Endometrial microvascular endothelial cells (primary cell): ENCODE data around the gene CNOT3. TPM values are rescaled to one million over a fixed set of nuclear protein-coding genes. Genes with fewer than 3 reads are reported as not detected.

ENCODE experiments used
- in situ Hi-C: cut with HindIII; loops from 2 replicates; pipeline ENCODE4 v1.10.0; 2017; ENCODE audit warnings: low sequenced_read_pairs, low pct_unique_long_range_greater_than_20kb; ENCODE audit errors: inconsistent ontology term
- total RNA-seq: library from RNA; depleted of rRNA; stranded (reverse); fragments of >200 nt; gene quantifications from one replicate; pipeline ENCODE4 v1.2.3, GENCODE V29; 2015; ENCODE audit errors: inconsistent ontology term

The CNOT3 gene
- total RNA-seq, 1 donor from 2014 or later: 20.3 TPM

DNA sequence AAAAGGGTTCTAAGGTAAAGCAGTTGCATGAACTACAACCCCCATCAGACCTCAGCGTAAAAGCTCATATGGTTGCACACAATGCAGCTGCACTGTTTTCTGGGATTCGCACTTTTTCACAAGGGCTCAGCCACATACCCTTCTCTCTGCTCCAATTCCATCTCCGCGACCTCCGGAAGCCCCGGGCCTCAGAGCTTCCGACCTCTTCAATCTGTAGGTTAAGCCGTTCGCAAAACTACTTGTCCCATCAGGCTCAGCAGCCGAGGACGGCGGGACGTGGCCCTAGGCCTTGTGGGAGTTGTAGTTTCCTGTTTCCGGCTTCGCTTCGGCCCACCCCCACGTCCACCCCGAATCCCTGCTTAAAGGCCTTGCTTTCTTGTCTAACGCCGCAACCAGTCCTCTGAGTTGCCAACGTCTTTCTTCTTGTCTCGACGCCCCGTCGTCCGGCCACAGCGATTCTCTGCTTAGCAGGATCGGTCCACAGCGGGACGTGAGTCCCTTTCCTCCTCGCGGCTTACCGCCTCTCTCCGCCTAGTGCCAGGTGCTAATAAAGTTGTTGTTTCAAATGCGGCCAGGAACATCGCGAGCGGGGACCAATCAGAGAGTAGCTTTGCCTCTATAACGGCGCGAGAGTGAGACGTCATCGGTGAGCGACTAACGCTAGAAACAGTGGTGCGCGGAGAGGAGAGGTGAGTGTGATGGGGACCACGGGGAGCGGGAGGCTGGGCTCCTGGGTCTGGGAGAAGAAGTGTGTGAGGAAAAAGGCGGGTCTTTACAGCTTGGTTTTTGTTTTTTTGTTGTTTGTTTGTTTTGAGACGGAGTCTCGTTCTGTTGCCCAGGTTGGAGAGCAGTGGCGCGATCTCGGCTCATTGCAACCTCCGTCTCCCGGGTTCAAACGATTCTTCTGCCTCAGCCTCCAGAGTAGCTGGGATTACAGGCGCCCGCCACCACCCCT lies 22.2 kb upstream of the CNOT3 start, which contains the start of the genes PRPF31 and TFPT:
PRPF31 (plus strand) TSS at position 646 of the 955 bp plus-strand sequence. CDS start 2,525 bp downstream, outside the sequence.
TFPT (minus strand) TSS at position 549 of the 955 bp plus-strand sequence; CDS start at position 161, 388 bp downstream.
- in situ Hi-C loops: no loop called here

DNA sequence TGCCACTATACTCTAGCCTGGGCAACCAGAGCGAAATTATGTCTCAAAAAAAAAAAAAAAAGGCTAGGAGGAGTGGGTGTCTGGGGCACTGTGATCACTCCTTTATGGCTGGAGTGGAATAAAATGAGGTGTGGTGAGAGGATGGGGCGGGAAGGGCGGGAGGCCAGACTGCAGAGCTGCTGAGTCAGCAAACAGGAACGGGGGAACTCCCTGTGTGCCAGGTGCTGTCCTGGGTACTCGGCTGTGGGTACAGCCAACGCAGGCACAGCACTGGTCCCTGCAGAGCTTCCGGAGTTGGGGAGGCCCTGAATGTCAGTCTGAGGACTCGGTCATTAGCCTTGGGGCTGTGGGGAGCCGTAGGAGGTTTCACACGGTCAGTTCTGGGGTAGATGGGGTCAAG lies 16.3 kb upstream of the CNOT3 start:
- in situ Hi-C loops: no loop called here

DNA sequence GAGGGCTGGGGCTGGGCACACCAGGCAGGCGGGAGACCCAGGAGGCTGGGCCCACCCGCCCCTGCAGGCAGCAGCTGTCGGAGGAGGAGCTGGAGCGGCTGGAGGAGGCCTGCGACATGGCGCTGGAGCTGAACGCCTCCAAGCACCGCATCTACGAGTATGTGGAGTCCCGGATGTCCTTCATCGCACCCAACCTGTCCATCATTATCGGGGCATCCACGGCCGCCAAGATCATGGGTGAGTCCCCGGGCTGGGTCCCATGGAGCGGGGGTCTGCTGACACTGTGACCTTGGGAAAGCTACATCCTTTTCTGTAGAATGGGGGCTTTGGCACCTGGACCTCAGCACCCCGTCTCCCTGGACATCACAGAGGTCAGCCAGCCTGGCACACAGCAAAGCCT lies 13.9 kb upstream of the CNOT3 start:
- in situ Hi-C loops: no loop called here

DNA sequence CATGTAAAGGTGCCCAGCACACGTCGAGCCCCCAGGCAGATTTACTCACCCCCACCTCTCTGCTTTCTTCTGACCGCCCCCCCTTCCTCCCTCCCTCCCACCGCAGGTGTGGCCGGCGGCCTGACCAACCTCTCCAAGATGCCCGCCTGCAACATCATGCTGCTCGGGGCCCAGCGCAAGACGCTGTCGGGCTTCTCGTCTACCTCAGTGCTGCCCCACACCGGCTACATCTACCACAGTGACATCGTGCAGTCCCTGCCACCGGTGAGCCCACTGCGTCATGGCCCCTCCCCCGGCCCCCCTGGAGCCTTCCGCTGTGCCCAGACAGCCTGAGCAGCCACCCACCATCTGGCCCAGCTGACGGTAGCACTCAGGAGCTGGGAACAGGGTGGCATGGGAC lies 13.2 kb upstream of the CNOT3 start:
- in situ Hi-C loops: no loop called here

DNA sequence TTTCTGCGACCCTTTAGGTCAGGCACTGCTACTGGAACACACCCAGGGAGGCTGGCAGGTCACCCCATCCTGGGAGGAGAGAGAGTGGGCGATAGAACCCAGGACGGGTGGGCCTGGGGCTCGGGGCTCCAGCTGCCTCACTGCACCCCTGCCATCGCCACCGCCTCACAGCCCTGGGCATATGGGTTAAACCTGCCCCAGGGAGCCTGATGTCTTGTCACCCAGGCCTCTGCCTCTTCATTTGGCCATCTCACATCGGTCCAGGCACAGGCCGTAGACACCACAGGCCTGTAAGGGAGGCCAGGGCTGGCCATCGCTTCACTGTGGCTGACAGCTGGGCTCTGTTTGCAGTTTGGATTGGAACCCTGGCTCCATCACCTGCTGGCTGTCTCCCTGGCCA lies 11.8 kb upstream of the CNOT3 start:
- in situ Hi-C loops: no loop called here

DNA sequence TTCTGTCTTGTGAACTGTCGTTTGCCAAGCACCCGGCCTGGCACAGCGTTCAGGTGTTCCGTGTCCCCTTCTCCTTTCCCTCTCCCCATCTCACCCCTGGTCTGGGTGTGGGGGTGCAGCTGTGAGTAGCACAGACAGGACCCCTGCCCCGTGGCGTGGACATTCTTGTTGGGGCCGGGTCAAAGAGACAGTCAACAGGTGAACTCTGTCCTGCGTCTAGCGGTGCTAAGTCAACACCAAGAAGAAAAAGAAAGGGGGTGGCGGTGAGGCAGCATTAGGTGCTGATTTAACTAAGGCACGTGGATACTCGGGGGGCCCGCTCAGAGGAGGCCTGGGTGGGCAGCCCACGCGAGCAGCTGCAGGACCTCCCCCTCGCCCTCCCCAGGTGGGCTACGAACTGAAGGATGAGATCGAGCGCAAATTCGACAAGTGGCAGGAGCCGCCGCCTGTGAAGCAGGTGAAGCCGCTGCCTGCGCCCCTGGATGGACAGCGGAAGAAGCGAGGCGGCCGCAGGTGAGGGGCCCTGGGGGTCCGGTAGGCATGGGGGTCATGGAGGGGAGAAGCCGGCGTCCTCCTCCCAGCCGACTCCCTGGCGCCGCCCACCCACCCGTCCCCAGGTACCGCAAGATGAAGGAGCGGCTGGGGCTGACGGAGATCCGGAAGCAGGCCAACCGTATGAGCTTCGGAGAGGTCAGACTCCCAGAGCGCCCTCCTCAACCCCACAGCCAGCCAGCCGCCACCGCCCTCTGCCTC lies 9.7 kb upstream of the CNOT3 start:
- in situ Hi-C loops: no loop called here

DNA sequence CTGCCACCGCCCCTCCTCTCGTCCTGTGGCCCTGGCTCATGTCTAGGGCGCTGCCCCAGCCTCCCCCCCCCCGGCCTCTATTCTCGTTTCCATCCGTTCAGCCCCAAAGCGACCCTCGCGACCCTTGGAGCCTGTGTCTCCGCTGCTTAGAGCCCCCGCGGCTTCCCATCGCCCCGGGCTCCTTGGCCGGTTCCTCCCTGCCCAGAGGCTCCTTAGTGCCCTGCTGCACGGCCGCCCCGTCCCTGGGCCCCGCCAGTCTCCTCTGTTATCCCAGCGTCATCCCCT lies 9.2 kb upstream of the CNOT3 start:
- in situ Hi-C loops: no loop called here

DNA sequence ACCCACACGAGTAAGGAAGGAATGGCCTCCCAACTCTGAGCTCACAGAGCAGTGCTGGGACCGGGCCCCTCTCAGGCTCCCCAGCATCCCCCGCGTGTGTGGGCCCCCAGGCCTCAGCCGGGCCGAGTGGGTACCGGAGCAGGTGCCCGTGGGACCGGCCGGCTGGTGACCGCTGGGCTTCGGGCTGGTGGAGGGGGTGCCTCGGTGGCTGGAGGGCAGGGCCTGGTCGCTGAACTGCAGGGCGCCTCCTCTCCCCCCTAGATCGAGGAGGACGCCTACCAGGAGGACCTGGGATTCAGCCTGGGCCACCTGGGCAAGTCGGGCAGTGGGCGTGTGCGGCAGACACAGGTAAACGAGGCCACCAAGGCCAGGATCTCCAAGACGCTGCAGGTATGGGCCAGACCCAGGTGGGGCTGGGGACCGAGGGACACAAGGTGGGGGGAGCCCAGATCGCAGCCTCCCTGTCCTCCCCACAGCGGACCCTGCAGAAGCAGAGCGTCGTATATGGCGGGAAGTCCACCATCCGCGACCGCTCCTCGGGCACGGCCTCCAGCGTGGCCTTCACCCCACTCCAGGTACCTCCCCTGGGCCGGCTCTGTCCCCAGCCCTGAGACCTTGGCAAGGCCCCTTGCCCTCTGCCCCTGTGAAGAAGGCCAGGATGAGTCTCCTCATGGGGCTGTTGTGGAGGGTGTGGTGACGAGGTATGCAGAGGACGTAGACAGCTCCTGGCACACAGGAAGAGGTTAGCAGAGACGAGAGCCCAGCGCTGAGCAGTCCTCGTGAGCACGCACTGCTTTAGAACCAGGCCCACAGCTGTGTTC lies 8.6 kb upstream of the CNOT3 start:
- in situ Hi-C loops: no loop called here

DNA sequence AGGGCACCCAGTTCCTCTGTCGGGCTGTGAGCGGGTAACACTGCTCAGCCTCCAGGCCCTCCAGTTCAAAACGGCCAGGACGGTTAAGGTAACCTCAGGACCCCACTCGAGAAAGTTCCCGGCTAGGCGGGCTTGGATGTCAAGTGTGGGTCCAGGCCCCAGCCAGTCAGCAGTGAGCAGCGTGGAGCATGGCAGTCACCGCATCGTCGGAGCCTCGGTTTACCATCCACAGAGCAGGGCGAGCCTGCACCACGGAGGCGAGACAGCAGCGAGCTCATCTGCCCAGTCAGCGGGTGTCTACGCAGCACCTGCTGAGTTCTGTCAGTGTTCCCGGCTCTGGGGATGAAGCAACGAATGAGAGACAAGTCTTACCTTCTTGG lies 8.0 kb upstream of the CNOT3 start:
- in situ Hi-C loops: no loop called here

DNA sequence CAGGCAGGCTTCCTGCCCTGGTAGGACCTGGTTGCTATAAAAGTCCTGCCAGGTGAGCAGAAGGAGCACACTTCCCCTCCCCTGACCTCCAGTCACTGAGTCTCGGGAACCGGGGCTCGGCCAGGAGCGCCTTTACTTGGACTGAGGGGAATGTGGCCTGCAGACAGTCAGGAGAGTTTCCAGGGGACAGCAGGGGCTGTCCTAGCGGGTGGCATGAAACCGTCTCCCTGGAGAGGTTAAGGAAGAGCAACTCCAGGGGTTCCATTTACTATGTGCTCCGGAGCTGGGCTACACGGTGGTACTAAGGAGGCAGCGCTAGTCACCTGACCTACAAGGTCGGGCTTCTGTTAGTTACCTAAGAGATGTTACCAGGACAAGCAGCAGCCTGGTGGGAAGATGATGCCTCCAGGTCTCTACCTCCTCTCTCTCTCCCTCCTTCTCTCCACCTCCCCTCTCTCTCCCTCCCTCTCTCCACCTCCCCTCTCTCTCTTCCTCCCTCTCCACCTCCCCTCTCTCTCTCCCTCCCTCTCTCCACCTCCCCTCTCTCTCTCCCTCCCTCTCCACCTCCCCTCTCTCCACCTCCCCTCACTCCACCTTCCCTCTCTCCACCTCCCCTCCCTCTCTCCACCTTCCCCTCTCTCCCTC lies 4.1 kb upstream of the CNOT3 start:
- in situ Hi-C loops: no loop called here

DNA sequence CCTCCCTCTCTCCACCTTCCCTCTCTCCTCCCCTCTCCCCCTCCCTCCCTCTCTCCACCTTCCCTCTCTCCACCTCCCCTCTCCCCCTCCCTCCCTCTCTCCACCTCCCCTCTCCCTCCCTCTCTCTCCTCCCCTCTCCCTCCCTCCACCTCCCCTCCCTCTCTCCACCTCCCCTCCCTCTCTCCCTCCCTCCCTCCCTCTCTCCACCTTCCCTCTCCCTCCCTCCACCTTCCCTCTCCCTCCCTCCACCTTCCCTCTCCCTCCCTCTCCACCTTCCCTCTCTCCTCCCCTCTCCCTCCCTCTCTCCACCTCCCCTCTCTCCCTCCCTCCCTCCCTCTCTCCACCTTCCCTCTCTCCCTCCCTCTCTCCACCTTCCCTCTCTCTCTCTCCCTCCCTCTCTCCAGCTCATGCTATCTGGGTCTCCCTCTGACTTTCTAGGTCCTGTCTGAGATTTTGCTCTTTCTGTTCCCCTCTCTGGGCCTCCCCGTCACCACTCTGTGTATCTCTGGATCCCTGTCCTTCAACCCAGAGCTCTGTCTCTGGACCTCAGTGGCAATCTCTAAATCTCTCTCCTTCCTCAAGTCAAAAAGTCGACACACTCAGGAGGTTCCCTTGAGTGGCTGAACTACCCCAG lies 3.5 kb upstream of the CNOT3 start:
- in situ Hi-C loops: no loop called here

DNA sequence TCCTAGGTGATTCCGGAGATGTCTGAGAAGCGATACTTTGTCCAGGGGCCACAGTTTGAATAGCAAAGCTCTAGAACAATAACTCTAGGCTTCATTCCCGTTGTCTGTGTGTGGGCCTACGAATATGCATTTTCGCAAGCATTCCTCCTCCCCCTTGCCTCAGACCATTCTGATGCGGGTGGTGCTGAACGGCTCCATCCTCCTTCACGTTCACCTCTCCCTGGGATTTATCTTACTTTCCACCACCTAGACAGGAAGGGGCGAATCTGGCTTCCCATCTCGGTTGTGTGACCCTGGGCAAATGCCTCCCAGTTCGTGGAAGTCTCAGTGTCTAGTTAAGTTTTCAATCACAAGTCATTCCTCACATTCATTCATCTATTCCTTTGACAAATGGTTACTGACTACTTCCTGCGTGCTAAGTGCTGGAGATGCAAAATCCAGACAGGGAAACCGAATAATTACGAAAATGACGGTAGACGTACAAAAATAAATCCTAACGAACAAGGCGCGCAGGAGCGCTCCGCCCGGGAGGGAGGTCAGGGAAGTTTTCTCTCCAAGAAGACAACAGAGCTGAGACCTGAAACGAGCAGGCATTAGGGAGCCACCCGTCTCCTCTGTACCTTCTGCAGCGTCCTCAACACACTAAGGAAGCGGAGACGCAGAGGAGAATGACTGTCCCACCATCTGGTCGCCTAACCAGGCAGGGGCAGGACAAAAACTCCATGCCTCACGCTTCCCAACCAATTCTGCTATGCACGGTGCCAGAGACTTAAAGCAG lies 1.3 kb upstream of the CNOT3 start:
- in situ Hi-C loops: no loop called here

DNA sequence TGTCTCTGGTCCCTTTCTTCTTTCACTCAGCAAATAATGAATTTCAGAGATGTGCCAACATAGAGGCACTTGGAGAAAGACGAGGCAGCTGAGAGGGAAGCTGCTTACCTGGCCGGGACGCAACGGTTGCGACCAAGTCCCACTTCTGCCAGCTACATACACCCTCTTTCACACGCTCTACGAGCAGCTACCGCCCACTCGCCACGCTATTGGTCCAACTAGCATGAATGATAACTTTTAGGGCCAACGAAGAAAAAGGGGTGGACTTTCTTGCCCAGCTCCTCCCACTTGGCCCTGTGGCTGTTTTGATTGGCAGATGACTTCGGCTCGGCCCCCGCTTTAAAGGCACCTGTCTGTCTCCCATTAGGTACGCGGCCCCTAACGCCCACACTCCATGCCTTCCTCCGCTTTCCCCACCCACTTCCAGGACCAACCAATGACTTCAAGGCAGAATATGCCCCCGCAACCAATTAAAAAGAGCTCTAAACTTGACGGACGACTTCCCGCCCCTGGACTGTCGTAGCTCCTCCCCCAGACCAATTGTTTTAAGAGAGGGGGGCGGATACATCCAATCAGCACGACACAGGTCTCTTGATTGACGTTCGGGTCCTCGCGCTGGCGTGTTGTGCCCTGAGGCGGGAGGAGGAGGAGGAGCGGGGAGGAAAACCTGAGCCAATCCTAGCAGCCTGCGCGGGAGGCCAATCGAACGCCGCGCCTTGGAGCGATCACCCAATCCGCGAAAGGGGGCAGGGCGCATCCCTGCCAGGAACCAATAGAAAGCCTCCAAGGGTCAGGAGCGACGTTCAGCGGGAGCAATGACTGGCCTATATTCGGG lies 481 bp upstream of the CNOT3 start:
- in situ Hi-C loops: no loop called here

DNA sequence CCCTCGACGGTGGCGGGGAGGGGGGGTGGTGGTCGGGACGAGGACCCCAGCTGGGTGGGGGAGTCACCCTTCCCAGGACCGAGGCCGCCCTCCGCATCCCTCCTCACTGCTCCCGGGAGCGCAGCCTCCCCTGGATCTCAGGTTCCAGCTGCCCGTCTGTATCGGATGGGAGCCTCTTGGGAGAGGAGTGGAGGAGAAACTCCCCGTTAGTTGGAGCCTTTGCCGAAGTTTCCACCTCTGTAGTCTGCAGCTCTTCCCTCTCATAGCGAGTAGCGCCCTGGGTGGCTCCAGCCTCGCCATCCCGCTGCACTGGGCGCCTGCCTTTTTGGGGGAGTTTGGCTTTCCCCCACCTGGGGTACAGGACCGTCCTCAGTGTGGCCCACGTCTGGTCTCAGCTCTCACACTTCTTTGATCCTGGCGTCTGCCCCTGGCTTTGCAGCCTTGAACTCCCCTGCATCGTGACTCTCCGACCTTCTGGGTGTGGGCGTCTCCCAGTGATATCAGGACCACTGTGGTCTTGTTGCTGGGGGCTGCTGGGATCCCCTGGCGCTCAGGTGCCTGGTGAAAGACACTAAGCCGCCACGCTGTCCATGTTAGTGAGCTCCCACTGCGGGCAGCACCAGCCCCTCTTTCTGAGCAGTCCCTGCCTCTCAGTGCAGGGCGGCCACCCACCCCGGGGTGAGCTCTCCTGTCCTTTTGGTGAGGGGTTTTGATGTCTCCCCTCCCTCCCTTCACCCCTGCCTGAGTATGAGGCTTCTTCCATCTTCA lies 1.1 kb downstream of the CNOT3 start:
- in situ Hi-C loops: no loop called here

DNA sequence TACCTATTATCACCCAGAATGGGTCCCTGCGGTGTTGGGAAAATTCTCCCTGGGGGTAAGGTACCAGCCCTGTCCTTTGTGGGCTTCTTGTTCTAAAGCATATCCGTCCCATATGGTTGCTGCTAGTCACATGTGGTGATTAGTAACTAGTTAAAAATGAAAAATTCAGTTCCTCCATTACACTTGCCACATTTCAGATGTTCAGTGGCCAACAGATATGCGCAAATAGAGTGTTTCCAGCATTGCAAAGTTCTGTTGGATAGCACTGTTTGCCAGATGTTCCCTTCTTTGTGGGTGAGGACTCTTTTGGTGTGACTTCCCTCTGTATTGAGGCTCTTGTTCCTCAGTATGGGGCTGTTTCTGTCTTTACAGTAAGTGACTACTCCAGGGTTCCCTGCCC lies 3.8 kb downstream of the CNOT3 start:
- in situ Hi-C loops: no loop called here

DNA sequence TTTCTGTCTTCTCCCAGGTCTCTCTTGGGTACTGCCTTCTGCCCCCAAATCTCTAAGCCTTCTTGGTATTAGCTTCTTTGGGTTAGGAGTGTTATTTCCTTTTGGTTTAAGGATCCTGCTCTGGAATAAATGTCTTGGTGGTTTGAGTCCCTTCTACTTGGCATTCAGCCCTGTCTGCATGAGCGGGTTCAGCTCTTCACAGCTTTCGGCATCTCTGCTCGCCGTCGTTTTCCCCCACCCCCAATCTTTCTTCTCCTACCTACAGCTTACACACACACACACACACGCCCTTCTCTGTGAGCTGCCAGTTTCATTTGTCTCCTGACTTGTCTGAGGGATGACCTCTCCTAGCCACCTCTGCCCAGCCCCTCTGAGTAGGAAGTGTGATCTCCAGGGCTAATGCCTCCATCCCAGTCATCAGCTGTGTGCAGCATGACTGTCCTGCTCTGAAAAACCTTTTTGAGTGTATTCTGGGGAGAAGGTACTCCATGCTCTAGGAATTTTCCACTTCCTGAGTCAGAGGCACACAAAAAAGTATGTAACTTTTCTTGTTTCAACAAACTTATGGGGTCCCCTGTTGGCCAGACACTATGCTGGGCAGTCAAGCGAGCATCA lies 4.7 kb downstream of the CNOT3 start:
- in situ Hi-C loops: no loop called here
